ENCODE measurements around the gene AUH.

Gene AUH

DNA sequence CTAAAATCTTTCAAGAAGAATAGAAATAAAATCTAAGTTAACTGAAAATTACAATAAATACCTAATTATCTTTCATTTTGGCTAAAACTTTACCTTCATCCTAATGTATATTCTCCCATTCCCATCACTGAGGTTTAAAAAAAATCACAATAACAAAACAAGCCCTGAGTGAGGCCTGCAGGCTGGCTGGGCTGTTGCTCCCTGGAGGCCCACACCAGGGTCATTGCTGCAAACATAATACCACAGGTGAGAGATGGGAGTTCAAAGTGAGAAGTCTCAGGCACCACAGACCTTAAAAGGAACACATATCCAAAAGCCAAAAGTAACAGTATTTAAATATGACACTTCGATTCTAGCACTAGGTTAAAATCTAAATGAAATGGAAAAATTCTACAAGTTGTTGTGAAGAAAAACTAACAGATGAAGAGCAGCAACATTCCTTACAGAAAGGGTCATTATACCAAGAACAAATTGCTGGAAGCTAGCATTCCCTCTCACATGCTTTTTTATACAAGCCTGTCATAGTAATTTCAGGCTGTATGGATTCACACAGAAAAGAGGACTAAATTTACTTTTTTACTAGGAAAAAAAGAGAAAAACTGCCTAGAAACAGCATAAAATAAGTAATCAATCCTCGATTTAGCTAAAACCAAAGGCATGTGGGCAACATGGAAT lies 57.8 kb downstream of the AUH start:
- Histone ChIP-seq H3K27me3 (ENCODE audit: control insufficient read depth in 1 of 2, insufficient read depth in 2 of 2, low read length in 2 of 2) (no peaks in the 10 kb centered on the region), H3K9ac (ENCODE audit: low read depth in 1 of 2, low read length in 2 of 2) (no peak overlapping the region), H3K9me3 (ENCODE audit: control insufficient read depth in 1 of 2, low read length in 2 of 2) (no peaks in the 10 kb centered on the region), H3K4me3 (ENCODE audit: low read depth in 1 of 2, low read length in 2 of 2) (no peak overlapping the region), H3K4me1 (ENCODE audit: control insufficient read depth in 1 of 2, insufficient read depth in 2 of 2, low read length in 2 of 2) (no peaks in the 10 kb centered on the region), H3K27ac (ENCODE audit: low read depth, low read length) (no peak overlapping the region), H3K36me3 (ENCODE audit: control insufficient read depth in 1 of 2, insufficient read depth in 2 of 2, low read length in 2 of 2) (peaks cover 2 to 6% of the 10 kb centered on the region in 2 donors)

DNA sequence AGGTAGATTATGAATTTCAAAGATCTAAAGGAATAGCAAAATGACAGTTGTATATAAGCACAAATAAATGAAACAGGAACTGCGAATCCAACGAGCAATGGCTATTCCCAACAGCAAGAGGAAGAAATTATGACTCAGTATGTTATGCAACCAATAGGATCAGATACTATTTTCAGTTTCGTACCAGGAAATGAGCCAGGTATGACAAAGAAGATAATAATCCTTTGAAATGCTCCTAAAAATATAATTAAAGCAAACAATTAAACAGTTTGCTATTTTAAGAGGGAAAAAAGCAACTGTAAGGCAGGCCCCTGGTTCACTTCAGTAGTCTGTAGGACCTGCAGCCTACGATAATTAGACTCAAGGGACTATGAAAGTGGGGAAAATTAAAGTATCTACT lies 58.9 kb downstream of the AUH start:
- Histone ChIP-seq H3K4me1 (ENCODE audit: control insufficient read depth in 1 of 2, insufficient read depth in 2 of 2, low read length in 2 of 2) (no peaks in the 10 kb centered on the region), H3K9ac (ENCODE audit: low read depth in 1 of 2, low read length in 2 of 2) (peak overlapping the region in 1 of 2 donors; percentile 35), H3K27me3 (ENCODE audit: control insufficient read depth in 1 of 2, insufficient read depth in 2 of 2, low read length in 2 of 2) (no peaks in the 10 kb centered on the region)

GRCh38 chr9:91301161-91301560 lies 60.6 kb downstream of the AUH start:
- Histone ChIP-seq H3K9ac (ENCODE audit: low read depth in 1 of 2, low read length in 2 of 2) (no peak overlapping the region), H3K36me3 (ENCODE audit: control insufficient read depth in 1 of 2, insufficient read depth in 2 of 2, low read length in 2 of 2) (peaks cover 12 to 13% of the 10 kb centered on the region in 2 donors), H3K4me3 (ENCODE audit: low read depth in 1 of 2, low read length in 2 of 2) (no peak overlapping the region), H3K27ac (ENCODE audit: low read depth, low read length) (no peak overlapping the region), H3K4me1 (ENCODE audit: control insufficient read depth in 1 of 2, insufficient read depth in 2 of 2, low read length in 2 of 2) (no peaks in the 10 kb centered on the region), H3K9me3 (ENCODE audit: control insufficient read depth in 1 of 2, low read length in 2 of 2) (no peaks in the 10 kb centered on the region), H3K27me3 (ENCODE audit: control insufficient read depth in 1 of 2, insufficient read depth in 2 of 2, low read length in 2 of 2) (no peaks in the 10 kb centered on the region)

More for the DNA sequence above, 58.9 kb downstream of the AUH start:
- Histone ChIP-seq H3K9me3 (ENCODE audit: control insufficient read depth in 1 of 2, low read length in 2 of 2) (no peaks in the 10 kb centered on the region), H3K36me3 (ENCODE audit: control insufficient read depth in 1 of 2, insufficient read depth in 2 of 2, low read length in 2 of 2) (peaks cover 2 to 6% of the 10 kb centered on the region in 2 donors), H3K4me3 (ENCODE audit: low read depth in 1 of 2, low read length in 2 of 2) (no peak overlapping the region), H3K27ac (ENCODE audit: low read depth, low read length) (no peak overlapping the region)

DNA sequence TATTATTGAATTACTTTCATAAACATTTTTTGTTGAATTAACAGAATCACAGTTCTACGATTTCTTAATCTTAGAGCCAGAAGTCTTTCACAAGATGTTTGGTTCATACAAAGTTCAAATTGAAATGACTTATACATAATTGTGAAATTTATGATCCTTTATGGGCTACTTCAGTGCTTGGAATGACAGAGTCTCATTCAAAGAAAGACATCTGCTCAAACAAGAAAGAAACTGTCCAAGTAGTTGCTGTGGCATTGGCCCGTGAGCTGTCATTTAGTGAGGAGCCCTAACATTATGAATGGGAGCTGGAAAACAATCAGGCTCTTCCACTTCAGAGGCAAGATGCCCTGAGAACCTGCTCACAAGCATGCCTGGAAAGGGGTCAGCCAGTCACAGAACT lies 63.4 kb downstream of the AUH start:
- H3K4me3 ChIP-seq (ENCODE audit: low read depth in 1 of 2, low read length in 2 of 2): no peak overlapping the region
- H3K27me3 ChIP-seq (ENCODE audit: control insufficient read depth in 1 of 2, insufficient read depth in 2 of 2, low read length in 2 of 2): no peaks in the 10 kb centered on the region
- H3K4me1 ChIP-seq (ENCODE audit: control insufficient read depth in 1 of 2, insufficient read depth in 2 of 2, low read length in 2 of 2): no peaks in the 10 kb centered on the region
- no peak overlapping the region for H3K27ac ChIP-seq (ENCODE audit: low read depth, low read length)
- peaks cover 18 to 35% of the 10 kb centered on the region in 2 donors for H3K36me3 ChIP-seq (ENCODE audit: control insufficient read depth in 1 of 2, insufficient read depth in 2 of 2, low read length in 2 of 2)
- H3K9ac ChIP-seq (ENCODE audit: low read depth in 1 of 2, low read length in 2 of 2): no peak overlapping the region
- H3K9me3 ChIP-seq (ENCODE audit: control insufficient read depth in 1 of 2, low read length in 2 of 2): no peaks in the 10 kb centered on the region

- H3K36me3 ChIP-seq (ENCODE audit: control insufficient read depth in 1 of 2, insufficient read depth in 2 of 2, low read length in 2 of 2): peaks cover 18 to 45% of the 10 kb centered on the region in 2 donors
- H3K4me3 ChIP-seq (ENCODE audit: low read depth in 1 of 2, low read length in 2 of 2): no peak overlapping the region
- H3K9me3 ChIP-seq (ENCODE audit: control insufficient read depth in 1 of 2, low read length in 2 of 2): no peaks in the 10 kb centered on the region
- no peaks in the 10 kb centered on the region for H3K4me1 ChIP-seq (ENCODE audit: control insufficient read depth in 1 of 2, insufficient read depth in 2 of 2, low read length in 2 of 2)
- H3K27me3 ChIP-seq (ENCODE audit: control insufficient read depth in 1 of 2, insufficient read depth in 2 of 2, low read length in 2 of 2): no peaks in the 10 kb centered on the region
- H3K9ac ChIP-seq (ENCODE audit: low read depth in 1 of 2, low read length in 2 of 2): no peak overlapping the region
- no peak overlapping the region for H3K27ac ChIP-seq (ENCODE audit: low read depth, low read length)
These were observed 64.4 kb downstream of the AUH start for GRCh38 chr9:91297306-91297705.

DNA sequence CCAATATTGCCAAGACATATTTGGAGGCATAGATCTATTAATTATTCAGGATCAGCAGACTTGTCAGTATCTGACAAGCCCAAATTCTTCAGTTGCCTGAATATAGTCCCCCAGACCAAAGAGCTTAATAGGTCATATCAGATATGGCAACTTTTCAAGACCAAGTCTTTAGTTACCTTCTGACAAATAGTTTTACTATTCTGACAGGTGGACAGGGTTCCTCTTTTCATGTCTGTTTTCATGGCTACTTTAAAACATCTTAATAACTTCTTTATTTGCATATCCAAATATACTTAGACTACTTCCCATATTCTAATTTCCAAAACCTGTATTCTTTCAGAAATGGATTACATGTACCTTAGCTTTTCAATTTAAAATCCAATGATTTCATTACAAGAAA lies 65.4 kb downstream of the AUH start:
- Histone ChIP-seq H3K4me1 (ENCODE audit: control insufficient read depth in 1 of 2, insufficient read depth in 2 of 2, low read length in 2 of 2) (no peaks in the 10 kb centered on the region), H3K36me3 (ENCODE audit: control insufficient read depth in 1 of 2, insufficient read depth in 2 of 2, low read length in 2 of 2) (peaks cover 16 to 43% of the 10 kb centered on the region in 2 donors), H3K9me3 (ENCODE audit: control insufficient read depth in 1 of 2, low read length in 2 of 2) (no peaks in the 10 kb centered on the region), H3K9ac (ENCODE audit: low read depth in 1 of 2, low read length in 2 of 2) (no peak overlapping the region), H3K27me3 (ENCODE audit: control insufficient read depth in 1 of 2, insufficient read depth in 2 of 2, low read length in 2 of 2) (no peaks in the 10 kb centered on the region), H3K4me3 (ENCODE audit: low read depth in 1 of 2, low read length in 2 of 2) (no peak overlapping the region), H3K27ac (ENCODE audit: low read depth, low read length) (no peak overlapping the region)

DNA sequence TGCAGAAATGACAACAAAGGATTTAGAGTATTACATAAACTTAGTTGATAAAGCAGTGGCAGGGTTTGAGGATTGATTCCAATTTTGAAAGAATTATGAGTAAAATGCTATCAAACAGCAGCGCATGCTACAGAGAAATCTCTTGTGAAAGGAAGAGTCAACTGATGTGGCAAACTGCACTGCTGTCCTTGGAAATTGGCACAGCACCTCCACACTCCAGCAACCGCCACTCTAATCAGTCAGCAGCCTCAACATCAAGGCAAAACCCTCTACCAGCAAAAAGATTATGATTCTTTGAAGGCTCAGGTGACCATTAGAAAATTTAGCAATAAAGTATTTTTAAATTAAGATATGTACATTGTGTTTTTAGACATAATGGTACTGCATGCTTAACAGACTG lies 66.4 kb downstream of the AUH start:
- H3K4me1 ChIP-seq (ENCODE audit: control insufficient read depth in 1 of 2, insufficient read depth in 2 of 2, low read length in 2 of 2): no peaks in the 10 kb centered on the region
- no peaks in the 10 kb centered on the region for H3K27me3 ChIP-seq (ENCODE audit: control insufficient read depth in 1 of 2, insufficient read depth in 2 of 2, low read length in 2 of 2)
- H3K9me3 ChIP-seq (ENCODE audit: control insufficient read depth in 1 of 2, low read length in 2 of 2): no peaks in the 10 kb centered on the region
- no peak overlapping the region for H3K4me3 ChIP-seq (ENCODE audit: low read depth in 1 of 2, low read length in 2 of 2)
- H3K27ac ChIP-seq (ENCODE audit: low read depth, low read length): no peak overlapping the region
- peaks cover 16 to 45% of the 10 kb centered on the region in 2 donors for H3K36me3 ChIP-seq (ENCODE audit: control insufficient read depth in 1 of 2, insufficient read depth in 2 of 2, low read length in 2 of 2)
- H3K9ac ChIP-seq (ENCODE audit: low read depth in 1 of 2, low read length in 2 of 2): no peak overlapping the region

GRCh38 chr9:91291866-91292265 lies 69.9 kb downstream of the AUH start:
- no peaks in the 10 kb centered on the region for H3K4me1 ChIP-seq (ENCODE audit: control insufficient read depth in 1 of 2, insufficient read depth in 2 of 2, low read length in 2 of 2)
- H3K9ac ChIP-seq (ENCODE audit: low read depth in 1 of 2, low read length in 2 of 2): no peak overlapping the region
- no peaks in the 10 kb centered on the region for H3K9me3 ChIP-seq (ENCODE audit: control insufficient read depth in 1 of 2, low read length in 2 of 2)
- peaks cover 15 to 46% of the 10 kb centered on the region in 2 donors for H3K36me3 ChIP-seq (ENCODE audit: control insufficient read depth in 1 of 2, insufficient read depth in 2 of 2, low read length in 2 of 2)
- H3K4me3 ChIP-seq (ENCODE audit: low read depth in 1 of 2, low read length in 2 of 2): no peak overlapping the region
- H3K27ac ChIP-seq (ENCODE audit: low read depth, low read length): no peak overlapping the region
- H3K27me3 ChIP-seq (ENCODE audit: control insufficient read depth in 1 of 2, insufficient read depth in 2 of 2, low read length in 2 of 2): no peaks in the 10 kb centered on the region

GRCh38 chr9:91289244-91289643 lies 72.5 kb downstream of the AUH start:
- Histone ChIP-seq H3K9ac (ENCODE audit: low read depth in 1 of 2, low read length in 2 of 2) (no peak overlapping the region), H3K27ac (ENCODE audit: low read depth, low read length) (no peak overlapping the region), H3K36me3 (ENCODE audit: control insufficient read depth in 1 of 2, insufficient read depth in 2 of 2, low read length in 2 of 2) (peaks cover 10 to 28% of the 10 kb centered on the region in 2 donors), H3K4me3 (ENCODE audit: low read depth in 1 of 2, low read length in 2 of 2) (no peak overlapping the region), H3K27me3 (ENCODE audit: control insufficient read depth in 1 of 2, insufficient read depth in 2 of 2, low read length in 2 of 2) (no peaks in the 10 kb centered on the region), H3K4me1 (ENCODE audit: control insufficient read depth in 1 of 2, insufficient read depth in 2 of 2, low read length in 2 of 2) (peaks cover 0 to 12% of the 10 kb centered on the region in 2 donors), H3K9me3 (ENCODE audit: control insufficient read depth in 1 of 2, low read length in 2 of 2) (no peaks in the 10 kb centered on the region)

DNA sequence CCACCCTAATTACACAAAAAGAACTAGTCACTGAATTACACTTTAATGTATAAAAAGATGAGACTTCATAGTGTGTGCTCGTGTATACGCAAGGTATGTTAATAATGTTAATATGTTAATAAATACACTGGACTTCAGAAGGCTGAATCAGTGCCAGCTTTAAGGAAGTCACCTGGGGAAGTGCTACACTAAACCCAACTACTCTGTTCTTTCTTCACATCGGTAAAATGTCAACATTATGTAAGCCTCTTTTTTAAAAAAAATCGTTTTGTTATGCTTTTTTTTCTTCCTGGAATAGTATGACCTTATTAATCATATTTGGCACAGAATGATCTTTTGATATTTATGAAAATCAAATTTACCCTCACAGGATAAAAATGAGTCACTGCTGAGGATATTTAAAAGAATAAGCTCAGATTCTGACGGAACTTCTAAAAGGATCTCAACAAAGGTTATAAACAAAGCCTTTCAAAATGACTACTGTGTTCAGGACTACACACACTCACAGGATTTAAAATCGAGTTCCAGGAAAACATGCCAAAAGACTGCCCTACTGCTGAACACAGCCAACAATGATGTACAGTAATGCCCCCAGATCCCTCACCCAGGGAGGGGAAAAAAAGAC lies 75.9 kb downstream of the AUH start:
- Histone ChIP-seq H3K4me1 (ENCODE audit: control insufficient read depth in 1 of 2, insufficient read depth in 2 of 2, low read length in 2 of 2) (peaks cover 0 to 12% of the 10 kb centered on the region in 2 donors), H3K4me3 (ENCODE audit: low read depth in 1 of 2, low read length in 2 of 2) (no peak overlapping the region), H3K9ac (ENCODE audit: low read depth in 1 of 2, low read length in 2 of 2) (no peak overlapping the region), H3K9me3 (ENCODE audit: control insufficient read depth in 1 of 2, low read length in 2 of 2) (no peaks in the 10 kb centered on the region), H3K36me3 (ENCODE audit: control insufficient read depth in 1 of 2, insufficient read depth in 2 of 2, low read length in 2 of 2) (peaks cover 3 to 9% of the 10 kb centered on the region in 2 donors), H3K27me3 (ENCODE audit: control insufficient read depth in 1 of 2, insufficient read depth in 2 of 2, low read length in 2 of 2) (no peaks in the 10 kb centered on the region), H3K27ac (ENCODE audit: low read depth, low read length) (no peak overlapping the region)
